GM21423 (cell line): ENCODE data around the gene PAGR1.
"Not testable (repeated sequence)": the region's sequence is repeated elsewhere in the genome, so short reads cannot be mapped to it uniquely, and the experiment has no call there.

Experiments
- ATAC-seq: cut with Tn5 transposase; IDR thresholded peaks from one replicate; pipeline ENCODE4 v1.9.1; 2021; ENCODE audit warnings: mild to moderate bottlenecking, moderate library complexity; ENCODE audit not compliant: unreplicated experiment

The PAGR1 gene

DNA sequence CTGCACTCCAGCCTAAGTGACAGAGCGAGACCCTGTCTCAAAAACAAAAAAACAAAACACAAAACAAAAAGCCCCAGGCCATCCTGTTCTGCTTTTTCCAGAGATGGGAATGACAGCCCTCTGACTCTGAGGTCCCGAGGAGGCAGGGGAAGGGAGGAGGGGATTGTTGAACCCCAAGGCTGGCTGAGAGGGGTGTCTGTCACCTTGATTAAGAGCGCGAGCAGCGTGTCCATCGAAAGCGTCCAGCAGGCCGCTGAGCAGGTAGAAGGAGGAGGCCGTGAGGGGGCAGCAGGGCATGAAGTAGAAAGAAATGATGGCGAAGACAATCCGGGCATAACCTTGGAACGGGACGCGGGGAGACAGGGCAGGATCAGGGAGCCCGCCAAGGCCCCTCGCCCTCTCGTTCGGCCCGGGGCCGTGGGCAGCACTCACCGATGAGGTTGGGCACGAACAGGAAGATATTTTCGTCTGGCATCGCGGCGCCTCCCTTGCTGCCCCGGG is 46.5 kb downstream of the PAGR1 start:
- ATAC-seq = peak; percentile 4

DNA sequence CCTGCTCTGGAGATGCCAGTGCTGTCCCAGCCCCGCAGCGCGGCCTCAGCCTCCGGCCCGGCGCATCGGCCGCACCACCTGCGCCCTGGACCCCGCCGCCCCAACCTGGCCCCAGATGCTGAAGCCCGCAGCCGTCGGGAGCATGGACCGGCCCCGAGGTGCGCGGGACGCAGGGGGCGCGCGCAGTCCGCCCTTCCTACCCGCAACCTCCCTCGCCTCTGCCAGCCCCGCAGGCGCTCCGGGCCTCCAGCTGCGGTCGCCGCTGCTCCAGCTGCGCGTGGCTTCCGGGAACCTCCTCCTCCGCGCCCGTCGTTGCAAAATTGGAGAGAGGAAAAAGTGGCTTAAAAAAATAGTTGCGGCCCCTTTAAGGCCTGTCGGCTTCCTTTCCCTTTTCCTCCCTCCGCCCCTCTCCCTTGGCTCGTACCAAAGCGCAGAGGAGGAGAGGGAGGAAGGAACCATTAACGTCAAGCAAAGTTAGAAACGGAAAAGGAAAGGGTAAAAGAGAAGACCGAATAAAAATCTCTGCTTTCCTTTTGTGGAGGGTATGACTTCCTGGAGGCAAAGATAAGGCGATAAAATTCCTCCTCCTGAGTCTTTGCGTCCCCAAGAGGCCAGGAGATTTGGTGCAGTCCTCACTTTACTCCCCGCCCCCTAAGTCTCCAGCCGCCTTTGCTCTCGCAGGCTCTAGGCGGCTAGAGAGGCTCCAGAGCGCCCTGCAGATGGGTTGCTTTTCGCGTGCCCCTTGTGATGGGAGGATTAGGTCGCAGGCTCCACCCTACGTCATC is 47.1 kb downstream of the PAGR1 start, which contains the start of gene CDIPT:
Gene CDIPT, minus strand, starts transcription at position 343 of the 785 bp plus-strand sequence. CDS start 369 bp downstream, outside the sequence.
- ATAC-seq = peak; percentile 94

- ATAC-seq = no peak
These were observed 47.7 kb downstream of the PAGR1 start for GRCh38 chr16:29863669-29863984.

- no peak for ATAC-seq
These were observed 48.3 kb downstream of the PAGR1 start for GRCh38 chr16:29864205-29864604.

DNA sequence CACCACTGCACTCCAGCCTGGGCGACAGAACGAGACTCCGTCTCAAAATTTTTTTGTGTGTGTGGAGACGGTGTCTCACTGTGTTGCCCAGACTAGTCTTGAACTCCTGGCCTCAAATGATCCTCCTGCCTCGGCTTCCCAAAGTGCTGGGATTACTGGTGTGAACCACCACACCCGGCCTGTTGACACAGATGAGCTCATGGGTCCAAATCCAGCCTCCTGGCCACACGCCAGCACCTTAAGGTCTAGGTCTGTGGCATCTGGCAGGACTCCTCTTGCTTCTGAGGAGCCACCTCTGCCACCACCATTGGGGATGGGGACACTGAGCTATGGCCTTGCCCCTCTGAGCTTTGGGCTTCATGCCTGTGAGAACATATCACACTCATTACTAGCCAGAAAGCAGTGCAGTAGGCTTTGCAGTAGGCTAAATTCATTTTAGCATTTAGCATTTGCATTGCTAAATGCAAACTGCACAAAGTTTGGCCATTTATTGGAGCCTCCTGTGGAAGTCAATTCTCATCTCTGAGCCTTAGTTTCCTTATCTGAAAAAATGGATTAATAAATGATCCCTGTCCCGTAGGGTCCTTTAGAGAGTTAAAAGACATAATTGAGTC is 52.6 kb downstream of the PAGR1 start:
- no peak for ATAC-seq

- ATAC-seq = not testable (repeated sequence)
These were observed 53.1 kb downstream of the PAGR1 start for GRCh38 chr16:29869067-29869466.
